CD4-positive, alpha-beta memory T cell (primary cell): Measurements from ENCODE around the gene FCAR. TPM values are rescaled to one million over a fixed set of nuclear protein-coding genes. Genes with fewer than 3 reads are reported as not detected.

Source experiments
- CTCF ChIA-PET: fragments of 350-600 bp; sonication (Branson Sonifier 250); formaldehyde crosslinking; loops from one replicate; lab custom pipeline; 2021; ENCODE audit warnings: inconsistent platforms; ENCODE audit not compliant: partially characterized antibody; lab: Charles Lee
- POLR2A ChIA-PET: fragments of 350-600 bp; sonication (Branson Sonifier 250); formaldehyde crosslinking; loops from one replicate; lab custom pipeline; 2021; ENCODE audit not compliant: partially characterized antibody; lab: Charles Lee
- DNase-seq, 5 donors: peaks; one replicate each; pipeline versions ENCODE4 v3.0.0 to v3.0.0-alpha.2; 2020 to 2022; ENCODE audit warnings: mixed read lengths in 1 of 5
- H3K27ac ChIP-seq: one replicate; pipeline ENCODE4 v1.7.0; 2013; ENCODE audit warnings: low read depth, low read length
- H3K27me3 ChIP-seq: 2 replicates; pipeline ENCODE4 v1.7.0; 2013; ENCODE audit warnings: mild to moderate bottlenecking, low read length, moderate library complexity; ENCODE audit not compliant: insufficient read depth
- H3K36me3 ChIP-seq: 2 replicates; pipeline ENCODE4 v1.7.0; 2013; ENCODE audit warnings: mild to moderate bottlenecking, low read length, moderate library complexity; ENCODE audit not compliant: insufficient read depth
- H3K4me1 ChIP-seq: 2 replicates; pipeline ENCODE4 v1.7.0; 2013; ENCODE audit warnings: mild to moderate bottlenecking, low read length, moderate library complexity; ENCODE audit not compliant: insufficient read depth
- H3K4me3 ChIP-seq, 2 donors: one replicate each; pipeline ENCODE4 v1.7.0; 2013; ENCODE audit warnings: low read length in 2 of 2, mild to moderate bottlenecking in 1 of 2
- H3K9me3 ChIP-seq, 2 donors: one replicate each; pipeline ENCODE4 v1.7.0; 2013; ENCODE audit warnings: low read length in 2 of 2, control low read depth in 1 of 2; ENCODE audit not compliant: control insufficient read depth in 1 of 2
- H3K27ac Mint-ChIP-seq, 7 donors: one replicate each; pipeline ENCODE4 v1.8.0; 2020 to 2021; ENCODE audit warnings: mixed read lengths in 7 of 7, mild to moderate bottlenecking in 6 of 7, inconsistent platforms in 3 of 7, moderate library complexity in 3 of 7
- H3K27me3 Mint-ChIP-seq, 2 donors: one replicate each; pipeline ENCODE4 v1.8.0; 2020 to 2021; ENCODE audit warnings: mixed read lengths in 2 of 2
- H3K36me3 Mint-ChIP-seq, 2 donors: one replicate each; pipeline ENCODE4 v1.8.0; 2020 to 2021; ENCODE audit warnings: mixed read lengths in 2 of 2, inconsistent platforms in 1 of 2, mild to moderate bottlenecking in 1 of 2
- H3K4me1 Mint-ChIP-seq, 4 donors: one replicate each; pipeline ENCODE4 v1.8.0; 2020 to 2021; ENCODE audit warnings: mixed read lengths in 4 of 4, mild to moderate bottlenecking in 1 of 4
- H3K4me3 Mint-ChIP-seq, 8 donors: one replicate each; pipeline ENCODE4 v1.8.0; 2020 to 2021; ENCODE audit warnings: mixed read lengths in 8 of 8, mild to moderate bottlenecking in 7 of 8, moderate library complexity in 6 of 8, inconsistent platforms in 3 of 8
- H3K9me3 Mint-ChIP-seq, 8 donors: one replicate each; pipeline ENCODE4 v1.8.0; 2020 to 2021; ENCODE audit warnings: mixed read lengths in 8 of 8, mild to moderate bottlenecking in 5 of 8, inconsistent platforms in 3 of 8, moderate library complexity in 1 of 8
- intact Hi-C: fragments of 100-400 bp; cut with micrococcal nuclease; formaldehyde crosslinking; loops from one replicate; pipeline ENCODE4 v1.15.1; 2023
- polyA plus RNA-seq, 2 donors: library from polyadenylated mRNA; unstranded; fragments of 300-500 nt; fragmentation: Illumina TruSeq; gene quantifications; one replicate each; pipeline ENCODE4 v1.2.3, GENCODE V29; 2021
- total RNA-seq, 2 experiments: library from RNA; stranded (reverse); gene quantifications; one replicate each; pipeline ENCODE4 v1.2.3, GENCODE V29; 2021

FCAR gene
- total and polyA plus RNA-seq, 4 experiments from 2014 or later = 0.29 TPM; not detected in 3

DNA sequence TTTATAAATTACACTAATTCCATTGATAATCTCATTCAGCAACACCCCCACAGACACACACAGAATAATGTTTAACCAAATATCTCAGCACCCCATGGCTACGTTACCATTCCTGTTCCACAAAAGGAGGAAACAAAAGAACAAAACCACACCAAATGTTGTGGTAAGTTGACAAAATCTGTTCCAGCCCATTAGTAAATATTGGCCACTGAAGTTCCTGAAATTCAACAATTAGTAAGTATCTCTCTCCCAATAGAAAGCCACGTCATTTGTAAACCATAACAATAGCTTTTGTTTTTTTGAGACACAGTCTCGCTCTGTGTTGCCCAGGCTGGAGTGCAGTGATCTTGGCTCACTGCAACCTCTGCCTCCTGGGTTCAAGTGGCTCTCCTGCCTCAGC is 2.3 kb upstream of the FCAR start:
- H3K27ac ChIP-seq = no peak overlapping the region
- no peaks in the 10 kb centered on the region for H3K36me3 Mint-ChIP-seq

DNA sequence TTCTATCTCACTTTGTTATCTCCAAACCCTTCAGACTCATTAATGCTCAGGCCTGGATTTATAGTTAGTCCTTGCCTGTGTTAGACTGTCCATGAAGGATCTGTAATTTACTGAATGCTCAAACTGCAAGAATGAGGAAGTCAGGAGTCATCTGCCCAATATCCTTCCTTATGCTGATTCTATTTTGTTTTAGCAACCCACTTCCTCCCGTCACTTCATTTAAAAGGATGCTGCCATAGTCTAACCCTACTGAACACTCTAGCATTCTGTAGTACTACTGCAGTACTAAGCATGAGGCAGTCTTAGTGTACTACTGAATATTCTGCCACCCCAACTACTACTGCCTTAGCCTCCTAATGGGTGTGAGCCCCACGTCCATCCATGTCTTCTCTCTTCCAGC is 1.5 kb downstream of the FCAR start:
- peaks cover 11 to 19% of the 10 kb centered on the region in 2 donors for H3K27me3 Mint-ChIP-seq
- no peaks in the 10 kb centered on the region for H3K36me3 Mint-ChIP-seq
- Histone ChIP-seq H3K27ac (no peak overlapping the region), H3K36me3 (no peaks in the 10 kb centered on the region), H3K9me3 (no peaks in the 10 kb centered on the region), H3K4me1 (no peaks in the 10 kb centered on the region), H3K27me3 (no peaks in the 10 kb centered on the region), H3K4me3 (no peak overlapping the region)
- CTCF ChIA-PET = no interaction called here
- DNase-seq = no peak
- H3K27ac Mint-ChIP-seq = no peak overlapping the region
- peaks cover 0 to 4% (median 0%) of the 10 kb centered on the region in 4 donors for H3K4me1 Mint-ChIP-seq
- H3K9me3 Mint-ChIP-seq = peaks cover 0 to 13% (median 2%) of the 10 kb centered on the region in 8 donors
- POLR2A ChIA-PET = no interaction called here
- no peak overlapping the region for H3K4me3 Mint-ChIP-seq
- intact Hi-C loops = no loop called here

More for the DNA sequence above, 2.3 kb upstream of the FCAR start:
- Mint-ChIP-seq H3K4me3 (no peak overlapping the region), H3K4me1 (peaks cover 0 to 4% (median 0%) of the 10 kb centered on the region in 4 donors), H3K9me3 (peaks cover 0 to 15% (median 7%) of the 10 kb centered on the region in 8 donors), H3K27me3 (peaks cover 10 to 14% of the 10 kb centered on the region in 2 donors), H3K27ac (no peak overlapping the region)
- intact Hi-C loops = no loop called here
- no peak for DNase-seq
- H3K4me1 ChIP-seq = no peaks in the 10 kb centered on the region
- H3K9me3 ChIP-seq = no peaks in the 10 kb centered on the region
- H3K36me3 ChIP-seq = no peaks in the 10 kb centered on the region
- ChIA-PET CTCF (no interaction called here), POLR2A (no interaction called here)
- H3K4me3 ChIP-seq = no peak overlapping the region
- H3K27me3 ChIP-seq = no peaks in the 10 kb centered on the region

DNA sequence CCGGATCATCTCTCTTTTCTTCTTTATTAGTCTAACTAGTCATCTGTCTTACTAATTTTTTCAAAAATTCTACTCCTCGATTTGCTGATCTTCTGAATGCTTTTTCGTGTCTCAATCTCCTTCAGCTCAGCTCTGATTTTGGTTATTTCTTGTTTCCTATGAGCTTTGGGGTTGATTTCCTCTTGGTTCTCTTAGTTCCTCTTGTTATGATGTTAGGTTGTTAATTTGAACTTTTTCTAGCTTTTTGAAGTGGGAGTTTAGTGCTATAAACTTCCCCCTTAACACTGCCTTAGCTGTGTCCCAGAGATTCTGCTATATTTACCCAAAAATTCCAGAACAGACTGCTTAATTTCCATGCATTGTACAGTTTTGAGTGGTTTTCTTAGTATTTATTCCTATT is 3.4 kb downstream of the FCAR start:
- Histone ChIP-seq H3K4me3 (no peak overlapping the region), H3K27ac (no peak overlapping the region), H3K4me1 (no peaks in the 10 kb centered on the region), H3K9me3 (no peaks in the 10 kb centered on the region), H3K36me3 (no peaks in the 10 kb centered on the region), H3K27me3 (no peaks in the 10 kb centered on the region)
- H3K27ac Mint-ChIP-seq = no peak overlapping the region
- H3K9me3 Mint-ChIP-seq = peaks cover 0 to 10% (median under 1%) of the 10 kb centered on the region in 8 donors
- ChIA-PET CTCF (no interaction called here), POLR2A (no interaction called here)
- H3K4me3 Mint-ChIP-seq = no peak overlapping the region
- H3K27me3 Mint-ChIP-seq = peaks cover 8 to 23% of the 10 kb centered on the region in 2 donors
- H3K4me1 Mint-ChIP-seq = peaks cover 0 to 4% (median 0%) of the 10 kb centered on the region in 4 donors
- H3K36me3 Mint-ChIP-seq = no peaks in the 10 kb centered on the region
- no peak for DNase-seq
- intact Hi-C loops = no loop called here

DNA sequence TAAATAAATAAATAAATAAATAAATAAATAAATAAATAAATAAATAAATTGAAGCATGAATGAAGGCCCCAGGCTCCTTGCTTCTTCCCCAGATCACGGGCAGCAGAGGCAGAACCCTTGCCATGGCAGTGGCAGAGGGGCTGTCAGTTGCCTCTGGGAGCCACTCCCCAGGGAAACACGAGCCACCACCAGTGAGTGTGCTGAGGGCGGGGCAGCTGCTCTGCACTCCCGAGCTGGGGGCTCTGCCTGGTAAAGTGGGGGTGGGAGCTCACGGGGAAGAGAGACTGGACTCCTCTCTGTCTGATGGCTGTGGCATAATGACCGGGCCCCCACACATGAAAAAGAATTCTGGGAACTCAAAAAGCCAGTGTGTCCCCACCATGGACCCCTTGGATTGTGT is 7.8 kb downstream of the FCAR start:
- intact Hi-C loops = no loop called here
- Mint-ChIP-seq H3K9me3 (peaks cover 0 to 9% (median 0%) of the 10 kb centered on the region in 8 donors), H3K4me1 (no peaks in the 10 kb centered on the region), H3K4me3 (no peak overlapping the region), H3K36me3 (no peaks in the 10 kb centered on the region), H3K27ac (no peak overlapping the region), H3K27me3 (peaks cover 11 to 29% of the 10 kb centered on the region in 2 donors)
- Histone ChIP-seq H3K27ac (no peak overlapping the region), H3K9me3 (no peaks in the 10 kb centered on the region), H3K4me1 (no peaks in the 10 kb centered on the region), H3K27me3 (no peaks in the 10 kb centered on the region), H3K4me3 (no peak overlapping the region), H3K36me3 (no peaks in the 10 kb centered on the region)
- CTCF ChIA-PET = no interaction called here
- POLR2A ChIA-PET = no interaction called here
- DNase-seq = no peak

DNA sequence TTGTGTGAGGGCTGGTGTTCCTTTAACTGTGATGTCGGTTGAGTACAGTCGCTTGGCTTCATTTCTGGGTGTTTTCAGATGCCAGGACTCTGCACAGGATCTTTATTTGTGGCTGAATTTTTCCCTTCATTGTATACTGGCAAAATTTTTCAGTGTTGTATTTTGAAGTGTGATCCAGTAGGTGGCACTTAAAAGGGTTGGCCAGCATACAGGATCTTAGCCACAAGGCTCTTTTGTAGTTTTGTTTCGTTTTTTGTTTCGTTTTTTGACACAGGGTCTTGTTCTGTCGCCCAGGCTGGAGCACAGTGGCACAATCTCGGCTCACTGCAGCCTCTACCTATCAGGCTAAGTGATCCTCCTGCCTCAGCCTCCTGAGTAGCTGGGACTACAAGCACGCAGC is 8.7 kb downstream of the FCAR start:
- Histone ChIP-seq H3K27ac (no peak overlapping the region), H3K4me3 (no peak overlapping the region), H3K27me3 (no peaks in the 10 kb centered on the region), H3K36me3 (no peaks in the 10 kb centered on the region), H3K4me1 (no peaks in the 10 kb centered on the region), H3K9me3 (no peaks in the 10 kb centered on the region)
- no peak for DNase-seq
- ChIA-PET POLR2A (no interaction called here), CTCF (no interaction called here)
- intact Hi-C loops = no loop called here
- H3K36me3 Mint-ChIP-seq = no peaks in the 10 kb centered on the region
- peaks cover 0 to 9% (median 0%) of the 10 kb centered on the region in 8 donors for H3K9me3 Mint-ChIP-seq
- H3K4me3 Mint-ChIP-seq = no peak overlapping the region
- H3K27me3 Mint-ChIP-seq = peaks cover 11 to 27% of the 10 kb centered on the region in 2 donors
- H3K27ac Mint-ChIP-seq = no peak overlapping the region
- H3K4me1 Mint-ChIP-seq = no peaks in the 10 kb centered on the region

DNA sequence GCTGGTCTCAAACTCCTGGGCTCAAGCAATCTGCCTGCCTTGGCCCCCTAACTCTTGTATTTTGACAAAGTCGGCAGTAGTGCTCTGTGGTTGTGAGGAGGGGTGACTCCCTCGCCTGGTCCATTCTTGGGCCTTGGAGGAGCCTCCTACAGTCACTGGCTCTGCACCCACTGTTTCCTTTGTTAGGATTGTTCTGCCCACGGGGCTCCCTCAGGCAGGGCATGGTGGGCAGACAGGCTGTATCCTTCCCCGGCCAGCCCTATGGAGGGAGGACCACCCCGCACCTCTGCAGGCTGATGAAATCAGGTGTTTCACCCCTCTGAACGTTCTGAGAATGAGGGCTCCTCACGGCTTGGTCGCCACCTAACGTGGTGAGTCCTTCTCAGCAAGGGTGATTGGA is 9.2 kb downstream of the FCAR start:
- ChIA-PET POLR2A (no interaction called here), CTCF (no interaction called here)
- Mint-ChIP-seq H3K4me3 (no peak overlapping the region), H3K27ac (no peak overlapping the region), H3K9me3 (peaks cover 0 to 9% (median 0%) of the 10 kb centered on the region in 8 donors), H3K4me1 (no peaks in the 10 kb centered on the region), H3K36me3 (no peaks in the 10 kb centered on the region), H3K27me3 (peaks cover 11 to 24% of the 10 kb centered on the region in 2 donors)
- no peaks in the 10 kb centered on the region for H3K27me3 ChIP-seq
- H3K9me3 ChIP-seq = no peaks in the 10 kb centered on the region
- no peak for DNase-seq
- no peaks in the 10 kb centered on the region for H3K4me1 ChIP-seq
- no peak overlapping the region for H3K27ac ChIP-seq
- intact Hi-C loops = no loop called here
- no peak overlapping the region for H3K4me3 ChIP-seq
- H3K36me3 ChIP-seq = no peaks in the 10 kb centered on the region

DNA sequence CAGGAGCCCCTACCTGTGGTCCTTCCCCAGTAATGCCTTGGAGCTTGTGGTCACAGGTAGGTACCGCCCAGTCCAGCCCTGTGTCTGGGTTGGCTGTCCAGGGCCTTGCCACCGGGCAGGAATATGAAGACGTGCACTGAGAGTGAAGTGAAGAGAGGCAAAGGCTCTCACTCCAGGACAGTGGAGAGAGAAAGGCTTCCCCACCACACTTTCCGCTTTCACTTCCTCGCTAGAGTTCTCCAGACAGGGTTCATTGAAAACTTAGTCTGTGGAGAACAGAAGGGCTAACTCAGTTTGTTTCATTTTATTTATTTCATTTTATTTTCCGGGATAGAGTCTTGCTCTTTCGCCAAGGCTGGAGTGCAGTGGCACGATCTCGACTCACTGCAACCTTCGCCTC is 14.2 kb downstream of the FCAR start:
- no peaks in the 10 kb centered on the region for H3K4me1 ChIP-seq
- no peak for DNase-seq
- Mint-ChIP-seq H3K36me3 (no peaks in the 10 kb centered on the region), H3K27ac (no peak overlapping the region), H3K9me3 (no peaks in the 10 kb centered on the region), H3K4me1 (no peaks in the 10 kb centered on the region), H3K4me3 (no peak overlapping the region), H3K27me3 (peaks cover 3 to 7% of the 10 kb centered on the region in 2 donors)
- H3K27ac ChIP-seq = no peak overlapping the region
- H3K4me3 ChIP-seq = no peak overlapping the region
- ChIA-PET CTCF (no interaction called here), POLR2A (no interaction called here)
- H3K9me3 ChIP-seq = no peaks in the 10 kb centered on the region
- intact Hi-C loops = no loop called here
- H3K27me3 ChIP-seq = no peaks in the 10 kb centered on the region
- no peaks in the 10 kb centered on the region for H3K36me3 ChIP-seq

DNA sequence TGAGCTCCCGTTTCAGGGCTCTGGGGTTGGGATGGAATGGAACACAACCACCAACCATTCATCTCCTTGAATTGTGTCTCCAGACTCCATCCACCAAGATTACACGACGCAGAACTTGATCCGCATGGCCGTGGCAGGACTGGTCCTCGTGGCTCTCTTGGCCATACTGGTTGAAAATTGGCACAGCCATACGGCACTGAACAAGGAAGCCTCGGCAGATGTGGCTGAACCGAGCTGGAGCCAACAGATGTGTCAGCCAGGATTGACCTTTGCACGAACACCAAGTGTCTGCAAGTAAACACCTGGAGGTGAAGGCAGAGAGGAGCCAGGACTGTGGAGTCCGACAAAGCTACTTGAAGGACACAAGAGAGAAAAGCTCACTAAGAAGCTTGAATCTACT is 15.5 kb downstream of the FCAR start:
- Mint-ChIP-seq H3K4me3 (peak overlapping the region in 1 of 8 donors; percentile 1), H3K27ac (no peak overlapping the region), H3K9me3 (peaks cover 0 to 2% (median 0%) of the 10 kb centered on the region in 8 donors), H3K36me3 (no peaks in the 10 kb centered on the region), H3K27me3 (peaks cover 4 to 9% of the 10 kb centered on the region in 2 donors), H3K4me1 (no peaks in the 10 kb centered on the region)
- H3K27me3 ChIP-seq = no peaks in the 10 kb centered on the region
- ChIA-PET POLR2A (no interaction called here), CTCF (no interaction called here)
- no peak overlapping the region for H3K27ac ChIP-seq
- no peaks in the 10 kb centered on the region for H3K4me1 ChIP-seq
- no peaks in the 10 kb centered on the region for H3K9me3 ChIP-seq
- intact Hi-C loops = no loop called here
- H3K4me3 ChIP-seq = no peak overlapping the region
- DNase-seq = no peak
- no peaks in the 10 kb centered on the region for H3K36me3 ChIP-seq
